OCI-LY1 (cell line): ENCODE results near the gene DVL1.

Experiments used
- H2AFZ ChIP-seq: fragments of 200-600 bp; sonication (generic), shearing (Covaris generic); 2 replicates; pipeline ENCODE4 v1.6.0; 2014; ENCODE audit warnings: antibody characterized with exemption, mild to moderate bottlenecking, low read length
- H3F3A ChIP-seq: fragments of 200-600 bp; sonication (generic), shearing (Covaris generic); 2 replicates; pipeline ENCODE4 v1.6.0; 2014; ENCODE audit warnings: mild to moderate bottlenecking, antibody characterized with exemption, low read length, moderate library complexity; ENCODE audit not compliant: insufficient read depth
- H3K27ac ChIP-seq: fragments of 200-600 bp; sonication (generic); 2 replicates; pipeline ENCODE4 v1.5.1; 2014; ENCODE audit warnings: low read length, mixed run types, mild to moderate bottlenecking, low read depth; ENCODE audit not compliant: poor library complexity, severe bottlenecking
- H3K27me3 ChIP-seq: fragments of 200-600 bp; sonication (generic); 2 replicates; pipeline ENCODE4 v1.6.0; 2014; ENCODE audit warnings: antibody characterized with exemption, mild to moderate bottlenecking, low read length, moderate library complexity; ENCODE audit not compliant: insufficient read depth
- H3K36me3 ChIP-seq: fragments of 200-600 bp; sonication (generic); 2 replicates; pipeline ENCODE4 v1.6.1; 2014; ENCODE audit warnings: mild to moderate bottlenecking, antibody characterized with exemption, low read length, moderate library complexity, mixed read lengths; ENCODE audit not compliant: insufficient read depth
- H3K4me1 ChIP-seq: fragments of 200-600 bp; sonication (generic); 2 replicates; pipeline ENCODE4 v1.5.1; 2014; ENCODE audit warnings: mild to moderate bottlenecking, low read length, moderate library complexity; ENCODE audit not compliant: insufficient read depth, severe bottlenecking
- H3K4me2 ChIP-seq: fragments of 200-600 bp; sonication (generic), shearing (Covaris generic); 2 replicates; pipeline ENCODE4 v1.6.1; 2014; ENCODE audit warnings: low read length
- H3K4me3 ChIP-seq: fragments of 200-600 bp; sonication (generic); 2 replicates; pipeline ENCODE4 v1.5.1; 2014; ENCODE audit warnings: low read length, low read depth, mild to moderate bottlenecking, mixed read lengths; ENCODE audit not compliant: poor library complexity, severe bottlenecking
- H3K79me2 ChIP-seq: fragments of 200-600 bp; shearing (Covaris generic); 2 replicates; pipeline ENCODE4 v1.6.1; 2016; ENCODE audit warnings: mixed run types, low read length, mixed read lengths; ENCODE audit not compliant: insufficient read depth
- H3K9ac ChIP-seq: fragments of 200-600 bp; sonication (generic), shearing (Covaris generic); 2 replicates; pipeline ENCODE4 v1.6.1; 2014; ENCODE audit warnings: mild to moderate bottlenecking, low read length, mixed read lengths
- H3K9me2 ChIP-seq: fragments of 200-600 bp; sonication (generic), shearing (Covaris generic); 2 replicates; pipeline ENCODE4 v1.6.1; 2014; ENCODE audit warnings: low read depth, mild to moderate bottlenecking, low read length, mixed read lengths
- H3K9me3 ChIP-seq: fragments of 200-600 bp; shearing (Covaris generic); 2 replicates; pipeline ENCODE4 v1.6.1; 2014; ENCODE audit warnings: low read length, mixed read lengths
- H4K20me1 ChIP-seq: fragments of 200-600 bp; sonication (generic), shearing (Covaris generic); 2 replicates; pipeline ENCODE4 v1.6.0; 2016; ENCODE audit warnings: mild to moderate bottlenecking, low read length; ENCODE audit not compliant: insufficient read depth
- EZH2 ChIP-seq: fragments of 200-600 bp; sonication (generic), shearing (Covaris generic); IDR thresholded peaks from 2 replicates; pipeline ENCODE4 v1.8.0; 2017; ENCODE audit warnings: borderline replicate concordance, mixed run types, mild to moderate bottlenecking, antibody characterized with exemption, low read length, moderate library complexity, mixed read lengths
- TF ChIP-seq, protein P1 (sequence below): fragments of 200-600 bp; sonication (generic), shearing (Covaris generic); IDR thresholded peaks from 2 replicates; pipeline ENCODE4 v1.5.1; 2017; ENCODE audit warnings: mild to moderate bottlenecking, antibody characterized with exemption, low read length, moderate library complexity, mixed read lengths

DVL1 gene

DNA sequence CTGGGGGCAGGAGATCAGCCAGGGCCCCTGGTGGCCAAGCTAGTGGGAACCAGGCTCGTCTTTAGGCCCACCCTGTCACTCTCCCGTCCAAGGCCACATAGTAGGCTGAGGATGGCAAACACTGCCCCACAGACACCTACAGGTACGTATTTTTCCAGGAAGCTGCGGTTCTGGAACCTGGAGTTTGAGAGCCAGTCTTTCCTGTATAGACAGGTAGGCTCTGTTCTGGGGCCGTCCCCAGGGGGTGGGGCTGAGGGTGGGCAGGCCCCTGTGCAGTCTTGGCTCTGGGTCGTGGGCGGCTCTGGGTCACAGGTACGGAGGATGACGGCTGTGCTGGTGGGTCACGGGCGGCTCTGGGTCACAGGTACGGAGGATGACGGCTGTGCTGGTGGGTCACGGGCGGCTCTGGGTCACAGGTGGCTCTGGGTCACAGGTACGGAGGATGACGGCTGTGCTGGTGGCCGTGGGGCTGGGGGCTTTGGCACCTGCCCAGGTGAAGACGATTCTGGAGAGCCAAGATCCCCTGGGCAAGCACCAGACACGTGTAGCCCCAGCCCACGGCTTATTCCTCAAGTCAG, 38.7 kb downstream of the DVL1 start:
- Histone ChIP-seq H3K9me2 (no peaks in the 10 kb centered on the region), H3K4me2 (peak overlapping the region; percentile 97), H3K36me3 (peaks cover 53% of the 10 kb centered on the region), H3K9me3 (no peaks in the 10 kb centered on the region), H3K9ac (no peak overlapping the region), H2AFZ (no peak overlapping the region), H3K4me3 (peak overlapping the region; percentile 90), H4K20me1 (no peaks in the 10 kb centered on the region), H3K27ac (peak overlapping the region; percentile 10), H3K27me3 (no peaks in the 10 kb centered on the region), H3K4me1 (peaks cover 30% of the 10 kb centered on the region), H3K79me2 (no peaks in the 10 kb centered on the region), H3F3A (no peaks in the 10 kb centered on the region)
- TF ChIP-seq, protein P1, sequence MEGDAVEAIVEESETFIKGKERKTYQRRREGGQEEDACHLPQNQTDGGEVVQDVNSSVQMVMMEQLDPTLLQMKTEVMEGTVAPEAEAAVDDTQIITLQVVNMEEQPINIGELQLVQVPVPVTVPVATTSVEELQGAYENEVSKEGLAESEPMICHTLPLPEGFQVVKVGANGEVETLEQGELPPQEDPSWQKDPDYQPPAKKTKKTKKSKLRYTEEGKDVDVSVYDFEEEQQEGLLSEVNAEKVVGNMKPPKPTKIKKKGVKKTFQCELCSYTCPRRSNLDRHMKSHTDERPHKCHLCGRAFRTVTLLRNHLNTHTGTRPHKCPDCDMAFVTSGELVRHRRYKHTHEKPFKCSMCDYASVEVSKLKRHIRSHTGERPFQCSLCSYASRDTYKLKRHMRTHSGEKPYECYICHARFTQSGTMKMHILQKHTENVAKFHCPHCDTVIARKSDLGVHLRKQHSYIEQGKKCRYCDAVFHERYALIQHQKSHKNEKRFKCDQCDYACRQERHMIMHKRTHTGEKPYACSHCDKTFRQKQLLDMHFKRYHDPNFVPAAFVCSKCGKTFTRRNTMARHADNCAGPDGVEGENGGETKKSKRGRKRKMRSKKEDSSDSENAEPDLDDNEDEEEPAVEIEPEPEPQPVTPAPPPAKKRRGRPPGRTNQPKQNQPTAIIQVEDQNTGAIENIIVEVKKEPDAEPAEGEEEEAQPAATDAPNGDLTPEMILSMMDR, result no peak
- no peak for TF ChIP-seq EZH2

DNA sequence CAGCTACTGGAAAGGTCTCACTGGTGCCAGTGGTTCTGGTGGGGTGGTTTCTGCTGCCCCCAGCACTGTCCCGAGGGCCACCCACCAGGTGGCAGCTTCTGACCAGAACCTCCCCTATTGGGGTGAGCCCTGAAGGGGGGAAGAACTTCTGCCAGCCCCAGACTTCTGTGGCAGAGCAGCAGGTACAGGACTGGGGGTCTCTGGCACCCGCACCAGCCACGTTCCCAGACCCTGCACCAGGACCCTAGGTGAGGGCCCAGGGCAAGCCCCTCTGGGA, 39.2 kb downstream of the DVL1 start:
- H3K9me3 ChIP-seq, result no peaks in the 10 kb centered on the region
- no peaks in the 10 kb centered on the region for H3K9me2 ChIP-seq
- no peaks in the 10 kb centered on the region for H3K27me3 ChIP-seq
- peak overlapping the region; percentile 90 for H3K4me3 ChIP-seq
- H3K9ac ChIP-seq, result peak overlapping the region; percentile 93; the same call in 1 of the 2 replicates
- H2AFZ ChIP-seq, result no peak overlapping the region
- H4K20me1 ChIP-seq, result no peaks in the 10 kb centered on the region
- H3K79me2 ChIP-seq, result no peaks in the 10 kb centered on the region
- H3F3A ChIP-seq, result no peaks in the 10 kb centered on the region
- peaks cover 35% of the 10 kb centered on the region for H3K4me1 ChIP-seq
- H3K36me3 ChIP-seq, result peaks cover 49% of the 10 kb centered on the region
- H3K27ac ChIP-seq, result peak overlapping the region; percentile 10
- H3K4me2 ChIP-seq, result peak overlapping the region; percentile 97
- TF ChIP-seq EZH2, result no peak
- TF ChIP-seq, protein P1, result no peak

DNA sequence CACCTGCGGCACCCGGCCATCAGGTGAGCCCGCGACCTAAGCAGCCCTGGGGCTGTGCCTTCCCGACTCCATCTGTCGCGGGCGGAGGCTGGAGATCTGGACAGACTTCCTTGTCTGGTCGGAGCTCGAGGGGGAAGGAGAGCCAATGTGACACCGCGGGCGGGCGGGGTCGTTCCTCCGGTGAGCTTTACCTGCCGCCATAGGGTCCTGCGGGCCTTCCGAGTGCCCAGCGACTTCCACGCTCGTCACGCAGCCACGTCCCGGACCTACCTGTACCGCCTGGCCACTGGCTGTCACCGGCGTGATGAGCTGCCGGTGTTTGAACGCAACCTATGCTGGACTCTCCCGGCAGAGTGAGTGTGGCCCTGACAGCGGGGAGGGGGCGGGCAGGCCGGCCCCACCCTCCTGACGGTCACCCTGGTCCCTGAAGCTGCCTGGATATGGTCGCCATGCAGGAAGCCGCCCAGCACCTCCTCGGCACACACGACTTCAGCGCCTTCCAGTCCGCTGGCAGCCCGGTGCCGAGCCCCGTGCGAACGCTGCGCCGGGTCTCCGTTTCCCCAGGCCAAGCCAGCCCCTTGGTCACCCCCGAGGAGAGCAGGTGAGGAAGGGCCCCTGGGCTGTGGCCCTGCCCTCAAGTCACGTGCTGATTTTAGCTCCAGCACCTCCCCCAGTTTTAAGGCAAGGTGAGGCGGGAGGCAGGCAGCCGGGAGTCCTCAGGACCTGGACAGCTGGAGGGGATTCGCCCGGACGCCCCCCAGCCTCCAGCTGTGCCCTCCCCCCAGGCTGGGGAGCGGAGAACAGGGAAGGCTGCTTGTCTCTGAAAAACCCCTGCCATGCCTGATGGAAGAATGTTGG, 39.7 kb downstream of the DVL1 start:
- Histone ChIP-seq H3K36me3 (peaks cover 43% of the 10 kb centered on the region), H4K20me1 (no peaks in the 10 kb centered on the region), H3K27ac (peak overlapping the region; percentile 10), H3K79me2 (no peaks in the 10 kb centered on the region), H3K27me3 (no peaks in the 10 kb centered on the region), H2AFZ (no peak overlapping the region), H3K9me3 (no peaks in the 10 kb centered on the region), H3K9ac (peak overlapping the region; percentile 93), H3K4me3 (peak overlapping the region; percentile 90), H3K4me1 (peaks cover 37% of the 10 kb centered on the region), H3K9me2 (no peaks in the 10 kb centered on the region), H3F3A (no peaks in the 10 kb centered on the region), H3K4me2 (peak overlapping the region; percentile 97)
- no peak for TF ChIP-seq EZH2
- TF ChIP-seq, protein P1, result no peak
